Left ventricle myocardium superior (tissue), 1 donor: ENCODE measurements around the gene GRIK5. TPM values are rescaled to one million over a fixed set of nuclear protein-coding genes. Genes with fewer than 3 reads are reported as not detected.
"Not testable (repeated sequence)": the region's sequence is repeated elsewhere in the genome, so short reads cannot be mapped to it uniquely, and the experiment has no call there.

Experiments
- ATAC-seq: fragments of 200-7000 bp; cut with Tn5 transposase; one replicate; pipeline ENCODE4 v1.9.1; 2020; ENCODE audit warnings: mild to moderate bottlenecking, moderate library complexity
- DNase-seq: peaks from one replicate; pipeline ENCODE4 v3.0.0-alpha.2; 2020
- intact Hi-C: fragments of 100-400 bp; cut with micrococcal nuclease; formaldehyde crosslinking; loops from one replicate; pipeline ENCODE4 v1.11.0; 2022
- total RNA-seq: library from RNA; stranded (reverse); fragmentation: NEBNext Ultra II Directional; extraction: Animal tissue kit (Norgen Biotek cat#: 25700); gene quantifications from one replicate; pipeline ENCODE4 v1.2.1, GENCODE V29; 2021
- donor health status: DM: no; HTN: yes; CAD: no; lungs with severe emphysema.

Gene GRIK5
- total RNA-seq, 1 donor from 2014 or later: 5.4 TPM

DNA sequence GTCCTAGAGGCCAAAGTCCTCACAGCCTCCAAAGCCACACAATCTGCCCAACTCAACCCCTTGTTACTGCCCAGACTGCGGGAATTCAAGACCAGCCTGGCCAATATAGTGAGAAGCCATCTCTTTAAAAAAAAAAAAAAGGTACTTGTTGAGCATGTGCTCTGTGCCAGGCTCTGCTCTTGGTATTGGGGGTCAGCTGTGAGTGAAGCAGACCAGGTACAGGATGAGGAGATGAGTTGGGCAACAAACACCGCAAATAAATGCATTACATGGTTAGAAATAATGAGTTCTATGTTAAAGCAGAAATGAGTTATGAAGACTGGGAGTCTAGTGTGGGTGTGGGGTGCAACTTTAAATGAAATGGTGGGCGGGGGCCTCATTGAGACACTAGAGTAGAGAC is 9.9 kb downstream of the GRIK5 start:
- ATAC-seq: no peak
- no peak for DNase-seq
- intact Hi-C loops: no loop called here

- no peak for ATAC-seq
- no peak for DNase-seq
- intact Hi-C loops: no loop called here
Observed at GRCh38 chr19:42059196-42059595, 10.8 kb downstream of the GRIK5 start.

GRCh38 chr19:42057846-42058245 is 12.2 kb downstream of the GRIK5 start:
- no peak for DNase-seq
- no peak for ATAC-seq
- intact Hi-C loops: no loop called here

- intact Hi-C loops: no loop called here
- DNase-seq: no peak
Observed at GRCh38 chr19:42054205-42054604, 15.8 kb downstream of the GRIK5 start.

GRCh38 chr19:42053037-42053935 is 16.7 kb downstream of the GRIK5 start:
- no peak for ATAC-seq
- DNase-seq: no peak
- intact Hi-C loops: no loop called here

More at GRCh38 chr19:42054205-42054604, 15.8 kb downstream of the GRIK5 start:
- ATAC-seq: no peak

DNA sequence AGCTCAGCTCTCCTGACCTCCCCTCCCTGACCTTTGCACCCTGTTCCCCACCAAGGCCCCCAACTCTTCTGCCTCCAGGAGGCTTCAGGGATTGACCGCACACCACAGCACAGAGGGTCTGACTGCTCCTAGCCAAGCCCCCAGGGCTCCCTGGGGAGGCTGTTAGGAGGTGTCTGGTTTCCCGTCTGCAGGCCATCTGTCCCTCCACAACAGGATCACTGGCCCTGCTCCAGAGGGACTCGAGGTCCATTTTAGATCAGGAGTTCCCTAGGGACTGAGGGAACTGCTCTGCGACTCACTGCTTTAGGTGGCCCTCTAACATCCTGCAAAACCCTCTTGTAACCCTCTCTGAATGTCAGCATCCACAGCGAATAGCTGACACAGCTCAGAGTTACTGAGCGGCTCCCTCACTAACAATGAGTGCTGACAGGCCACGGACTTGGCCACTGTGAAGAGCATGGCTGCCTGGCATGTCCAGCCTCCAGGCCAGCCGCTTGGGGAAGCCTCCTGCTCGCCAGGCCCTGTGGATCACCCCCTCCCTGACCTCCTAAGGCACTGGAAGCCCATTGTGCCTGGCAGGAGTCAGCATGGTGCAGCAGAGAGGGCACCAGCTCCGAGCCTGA is 17.7 kb downstream of the GRIK5 start:
- peak; percentile 64 for ATAC-seq
- peak; percentile 50 for DNase-seq
- intact Hi-C loops: no loop called here

DNA sequence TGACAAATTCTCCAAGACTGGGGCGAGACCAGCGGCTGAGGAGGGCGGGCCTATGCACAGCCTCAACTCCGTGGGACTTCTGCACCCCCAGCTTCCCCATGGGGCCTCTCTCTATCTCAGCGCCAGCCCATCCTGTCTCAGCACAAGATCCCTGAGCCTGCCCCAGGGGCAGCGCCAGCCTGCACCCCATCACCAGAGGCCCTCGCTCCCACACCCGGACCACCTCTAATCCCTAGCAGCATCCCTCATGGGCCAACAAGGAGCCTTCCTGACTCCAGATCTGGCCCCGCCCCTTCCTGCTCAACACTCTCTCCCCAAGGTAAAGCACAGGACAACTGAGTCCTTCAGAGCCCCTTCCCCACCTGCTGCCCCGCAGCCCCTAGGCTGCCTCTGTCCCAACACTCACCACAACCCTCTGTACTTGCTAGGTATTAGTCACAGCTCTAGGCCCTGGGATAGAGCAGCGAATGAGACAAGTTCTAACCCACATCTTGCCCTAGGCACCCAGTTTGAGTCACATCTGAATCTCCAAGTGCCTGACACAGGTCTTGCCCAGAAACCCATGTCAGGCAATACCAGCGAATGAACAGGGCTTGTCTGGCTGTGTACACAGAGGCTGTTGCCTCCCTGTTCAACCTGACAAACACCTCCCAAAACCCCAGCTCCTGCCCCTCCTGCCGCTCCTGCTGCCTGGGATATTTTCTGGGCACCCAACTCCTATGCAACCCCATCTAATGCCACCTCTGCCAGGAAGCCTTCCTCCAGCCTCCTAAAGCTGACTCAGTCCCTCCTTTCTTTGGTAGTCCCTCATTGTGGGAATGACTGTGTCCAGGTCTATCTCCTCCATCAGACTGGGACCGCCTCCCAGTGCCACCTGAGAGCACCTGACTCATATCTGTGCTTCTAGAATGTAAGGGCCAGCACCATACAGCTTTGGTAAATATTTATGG is 18.6 kb downstream of the GRIK5 start:
- ATAC-seq (no peak), DNase-seq (no peak)
- intact Hi-C loops: no loop called here

- DNase-seq (no peak), ATAC-seq (peak; percentile 44)
- intact Hi-C loops: no loop called here
Observed at GRCh38 chr19:42048992-42049391, 21.0 kb downstream of the GRIK5 start.

GRCh38 chr19:42045575-42045974 is 24.4 kb downstream of the GRIK5 start:
- DNase-seq (no peak), ATAC-seq (no peak)
- intact Hi-C loops: no loop called here

GRCh38 chr19:42042455-42043170 is 27.4 kb downstream of the GRIK5 start:
- intact Hi-C loops: no loop called here
- ATAC-seq (no peak), DNase-seq (no peak)

DNA sequence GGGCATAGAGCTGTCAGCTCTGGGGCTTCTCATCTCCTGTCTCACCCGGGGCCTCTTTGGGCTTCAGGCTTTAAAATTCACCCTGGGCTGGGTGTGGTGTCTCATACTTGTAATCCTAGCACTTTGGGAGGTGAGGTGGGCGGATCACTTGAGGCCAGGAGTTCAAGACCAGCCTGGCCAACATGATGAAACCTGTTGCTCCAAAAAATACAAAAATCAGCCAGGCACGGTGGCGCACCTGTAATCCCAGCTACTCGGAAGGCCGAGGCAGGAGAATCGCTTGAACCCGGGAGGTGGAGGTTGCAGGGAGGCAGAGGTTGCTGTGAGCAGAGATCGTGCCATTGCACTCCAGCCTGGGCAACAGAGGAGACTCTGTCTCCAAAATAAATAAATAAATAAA is 29.5 kb downstream of the GRIK5 start:
- DNase-seq, intact Hi-C loops, ATAC-seq: not testable (repeated sequence)

GRCh38 chr19:42040031-42040430 is 30.0 kb downstream of the GRIK5 start:
- no peak for DNase-seq
- intact Hi-C loops: no loop called here
- no peak for ATAC-seq

- peak; percentile 81 for DNase-seq
- intact Hi-C loops: no loop called here
- peak; percentile 92 for ATAC-seq
Observed at GRCh38 chr19:42038666-42039065, 31.3 kb downstream of the GRIK5 start.

DNA sequence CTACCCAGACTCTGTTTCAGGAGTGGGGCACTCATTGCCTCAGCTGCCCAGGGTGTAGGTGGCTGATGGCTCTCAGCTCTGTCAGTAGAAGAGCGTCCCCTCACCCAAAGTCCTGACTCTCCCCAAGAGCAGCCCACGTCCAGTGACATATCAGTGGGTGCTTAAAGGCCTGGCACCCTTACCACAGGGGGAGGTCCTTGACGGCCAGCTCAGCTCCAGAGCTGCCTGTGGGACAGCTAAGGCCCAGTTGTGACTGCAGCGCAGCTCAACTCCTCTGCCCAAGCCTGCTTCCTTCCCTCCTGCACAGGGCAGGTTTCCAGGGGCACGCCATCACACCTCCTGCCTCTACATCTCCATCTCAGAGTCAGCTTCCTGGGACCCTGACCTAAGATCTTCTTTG is 32.4 kb downstream of the GRIK5 start:
- intact Hi-C loops: no loop called here
- peak; percentile 51 for DNase-seq
- ATAC-seq: peak; percentile 60

- ATAC-seq, intact Hi-C loops: not testable (repeated sequence)
- DNase-seq: peak; percentile 54
Observed at GRCh38 chr19:42034640-42035391, 35.2 kb downstream of the GRIK5 start.

DNA sequence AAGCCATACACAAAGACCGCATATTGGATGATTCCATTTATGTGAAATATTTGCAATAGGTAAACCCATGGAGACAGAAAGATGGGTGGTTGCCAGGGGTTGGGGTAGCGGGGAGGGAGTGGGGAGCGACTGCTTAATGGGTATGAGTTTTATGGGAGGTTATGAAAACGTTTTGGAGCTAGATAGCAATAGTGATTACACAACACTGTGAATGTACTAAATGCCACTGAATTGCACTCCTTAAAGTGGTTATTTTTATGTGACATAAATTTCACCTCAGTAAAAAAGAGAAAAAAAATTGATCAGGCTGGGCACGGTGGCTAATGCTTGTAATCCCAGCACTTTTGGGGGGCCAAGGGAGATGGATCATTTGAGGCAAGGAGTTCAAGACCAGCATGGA is 36.6 kb downstream of the GRIK5 start:
- ATAC-seq (no peak), DNase-seq (no peak)
- intact Hi-C loops: no loop called here

DNA sequence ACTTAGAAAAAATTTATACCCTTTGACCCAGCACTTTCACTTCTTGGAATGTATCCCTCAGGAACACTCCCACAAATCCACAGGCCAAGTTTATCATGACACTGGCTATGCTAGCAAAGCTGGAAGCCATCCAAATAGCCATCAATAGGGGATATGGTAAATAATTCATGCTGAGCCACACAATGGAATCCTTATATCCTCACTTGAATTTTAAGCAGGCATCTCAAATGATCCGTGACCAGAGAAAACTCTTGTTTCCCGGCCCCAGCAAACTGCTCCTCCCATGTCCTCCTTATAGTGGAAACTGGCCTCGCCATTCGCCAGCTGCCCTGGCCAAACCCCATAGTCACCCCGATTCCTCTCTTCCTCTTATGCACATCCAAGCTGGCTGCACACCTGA is 37.6 kb downstream of the GRIK5 start:
- DNase-seq: no peak
- ATAC-seq: no peak
- intact Hi-C loops: no loop called here
